GM13976 (cell line): ENCODE measurements around the gene KIF11.

ENCODE experiments used
- DNase-seq: peaks from one replicate; pipeline ENCODE4 v3.0.0; 2012; ENCODE audit warnings: low spot score
- CTCF ChIP-seq: IDR thresholded peaks from 2 replicates; pipeline ENCODE4 v1.5.1; 2012; ENCODE audit warnings: borderline replicate concordance, mild to moderate bottlenecking; ENCODE audit not compliant: insufficient read depth; ENCODE audit errors: extremely low read depth, missing control alignments, control extremely low read depth
- in situ Hi-C: fragments of 300-500 bp; cut with MboI; formaldehyde crosslinking; loops from one replicate; pipeline ENCODE4 v1.12.0; 2022; ENCODE audit warnings: low sequenced_read_pairs, mixed read lengths, inconsistent platforms; ENCODE audit not compliant: unreplicated experiment

KIF11 gene

GRCh38 chr10:92688927-92689662 lies 96.2 kb downstream of the KIF11 start:
- in situ Hi-C loops = no loop called here
- no peak for TF ChIP-seq CTCF
- DNase-seq = peak; percentile 55

GRCh38 chr10:92689663-92690210 lies 96.8 kb downstream of the KIF11 start, which contains the start of gene HHEX:
TSS of gene HHEX (plus strand) at chr10:92689955. CDS start at chr10:92689987, 32 bp downstream.
- in situ Hi-C loops = no loop called here
- DNase-seq = peak; percentile 89
- TF ChIP-seq CTCF = no peak

GRCh38 chr10:92690211-92690914 lies 97.4 kb downstream of the KIF11 start:
- peak; percentile 60 for DNase-seq
- TF ChIP-seq CTCF = no peak
- in situ Hi-C loops = no loop called here

DNA sequence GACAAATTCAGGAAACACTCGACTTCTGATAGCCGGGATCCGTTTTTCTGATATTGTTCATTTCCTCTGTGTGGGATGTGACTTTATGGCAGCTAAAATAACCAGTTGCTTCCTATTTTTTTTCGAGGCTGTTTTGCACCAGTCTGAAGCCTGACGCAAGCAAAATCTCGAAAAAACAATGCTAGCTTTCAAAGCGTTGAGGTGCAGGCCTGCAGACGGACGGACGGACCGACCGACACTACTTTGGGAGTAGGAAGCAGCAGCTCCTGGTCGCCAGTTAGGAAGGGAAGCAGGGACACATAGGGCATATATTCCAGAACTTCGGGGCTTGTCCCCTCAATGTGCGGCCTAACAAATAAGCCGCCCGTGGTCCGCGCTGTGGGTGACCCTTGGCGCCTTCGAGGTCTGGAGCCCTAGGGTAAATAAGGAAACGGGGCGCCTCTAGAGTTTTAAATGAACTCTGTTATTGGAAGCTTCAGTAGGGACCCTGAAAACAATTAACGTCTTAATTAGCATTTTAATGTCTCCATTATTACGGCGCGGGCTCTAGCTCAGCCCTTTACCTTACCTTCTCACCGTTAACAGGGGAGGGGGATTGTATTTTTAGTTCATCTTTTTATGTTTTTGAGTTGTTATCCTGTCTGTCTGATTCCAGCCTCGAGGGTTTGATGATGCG lies 98.1 kb downstream of the KIF11 start:
- no peak for TF ChIP-seq CTCF
- DNase-seq = no peak
- in situ Hi-C loops = no loop called here

DNA sequence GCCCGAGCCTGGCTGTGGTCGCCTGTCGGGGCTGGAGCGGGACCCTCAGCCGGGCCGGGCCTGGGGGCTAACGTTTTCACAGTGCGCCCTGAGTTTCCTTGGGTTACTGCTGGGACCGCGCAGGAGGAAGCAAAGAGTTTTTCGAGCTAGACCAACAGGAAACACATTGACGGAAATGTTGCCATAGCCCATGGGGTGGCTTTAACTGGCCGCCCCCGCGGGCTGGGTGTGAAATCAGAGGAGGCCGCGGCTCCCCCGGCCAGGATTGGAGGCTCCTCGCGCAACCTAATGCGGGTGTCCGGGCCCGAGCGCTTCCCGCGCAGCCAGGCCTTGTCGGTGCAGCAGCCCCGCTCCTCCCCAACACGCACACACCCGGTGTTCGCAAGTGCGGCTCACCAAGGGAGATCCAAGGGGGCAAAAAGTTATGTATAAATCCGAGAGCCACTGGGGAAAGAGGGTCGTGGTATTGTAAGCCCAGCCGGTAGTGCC lies 98.7 kb downstream of the KIF11 start:
- peak; percentile 58 for DNase-seq
- no peak for TF ChIP-seq CTCF
- in situ Hi-C loops = no loop called here

DNA sequence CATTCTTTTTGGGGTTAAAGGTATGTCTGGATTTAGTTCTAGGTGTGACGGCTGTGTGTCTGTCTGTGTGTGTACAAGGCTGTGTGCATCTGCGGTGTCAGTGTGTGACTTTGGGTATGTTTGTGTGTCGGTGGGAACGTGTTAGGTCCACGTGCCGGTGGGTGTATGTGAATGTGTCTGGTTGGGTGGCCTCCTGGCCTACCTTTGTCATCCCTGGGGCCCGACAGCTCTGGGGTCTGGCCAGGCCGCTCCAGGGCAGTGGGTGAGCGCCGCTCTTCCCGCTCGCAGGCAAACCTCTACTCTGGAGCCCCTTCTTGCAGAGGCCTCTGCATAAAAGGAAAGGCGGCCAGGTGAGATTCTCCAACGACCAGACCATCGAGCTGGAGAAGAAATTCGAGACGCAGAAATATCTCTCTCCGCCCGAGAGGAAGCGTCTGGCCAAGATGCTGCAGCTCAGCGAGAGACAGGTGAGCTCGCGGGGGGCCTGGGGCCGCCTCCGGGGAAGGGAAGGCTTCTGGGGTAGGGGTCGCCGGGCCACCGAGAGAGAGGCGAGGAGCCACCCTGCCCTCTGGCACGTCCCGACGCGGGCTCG lies 99.2 kb downstream of the KIF11 start:
- no peak for DNase-seq
- TF ChIP-seq CTCF = no peak
- in situ Hi-C loops = no loop called here
